Spinal cord (tissue), 10 donors: Measurements from ENCODE around the gene PBLD. TPM values are rescaled to one million over a fixed set of nuclear protein-coding genes. Genes with fewer than 3 reads are reported as not detected.

Experiments
- DNase-seq, 6 donors: peaks; one replicate each; pipeline versions ENCODE4 v3.0.0 to v3.0.0-alpha.2; 2013 to 2015; ENCODE audit warnings: low spot score in 6 of 6, low read depth in 4 of 6
- H3K27ac ChIP-seq: one replicate; pipeline ENCODE4 v1.5.1; 2013; ENCODE audit warnings: low read depth, low read length, control low read depth
- H3K27me3 ChIP-seq: one replicate; pipeline ENCODE4 v1.6.1; 2013; ENCODE audit warnings: low read length; ENCODE audit not compliant: control insufficient read depth, insufficient read depth
- H3K36me3 ChIP-seq: one replicate; pipeline ENCODE4 v1.6.1; 2013; ENCODE audit warnings: low read length; ENCODE audit not compliant: control insufficient read depth, insufficient read depth
- H3K4me1 ChIP-seq: one replicate; pipeline ENCODE4 v1.6.1; 2013; ENCODE audit warnings: low read length; ENCODE audit not compliant: control insufficient read depth, insufficient read depth
- H3K4me3 ChIP-seq: one replicate; pipeline ENCODE4 v1.5.1; 2013; ENCODE audit warnings: low read depth, low read length, control low read depth
- H3K9me3 ChIP-seq: one replicate; pipeline ENCODE4 v1.6.1; 2013; ENCODE audit warnings: low read length; ENCODE audit not compliant: control insufficient read depth, insufficient read depth
- WGBS: methylation state at CpG from one replicate; pipeline ENCODE4 v1.1.5; 2013; ENCODE audit warnings: missing lambda C conversion rate; ENCODE audit not compliant: insufficient coverage; 5-methylcytosine and 5-hydroxymethylcytosine counted together
- polyA plus RNA-seq, 2 donors: library from polyadenylated mRNA; unstranded; fragments of 120-200 nt; gene quantifications; one replicate each; pipeline ENCODE4 v1.2.1, GENCODE V29; 2013; ENCODE audit not compliant: insufficient read length in 2 of 2
- total RNA-seq, 2 donors: library from RNA; depleted of rRNA in 1 of 2; stranded (reverse); fragments of 120-200 nt in 1 of 2; fragments of >200 nt in 1 of 2; gene quantifications; one replicate each; pipeline versions ENCODE4 v1.2.3 to v1.2.4, GENCODE V29; 2013 to 2014
- donor health status: healthy.

The PBLD gene
- total and polyA plus RNA-seq, 4 donors, result 7.9 to 16.9 (median 12.5) TPM

- H3K4me3 ChIP-seq, result no peak overlapping the region
- DNase-seq, result no peak
- H3K27ac ChIP-seq, result no peak overlapping the region
- 95% methylated on average over 2 of the region's 5 CpGs for WGBS
- H3K27me3 ChIP-seq, result no peaks in the 10 kb centered on the region
- H3K4me1 ChIP-seq, result peaks cover 4% of the 10 kb centered on the region
- H3K9me3 ChIP-seq, result no peaks in the 10 kb centered on the region
- H3K36me3 ChIP-seq, result no peaks in the 10 kb centered on the region
These were observed 93.7 kb downstream of the PBLD start for GRCh38 chr10:68239069-68239468.

- 94% methylated on average over 6 of the region's 6 CpGs for WGBS
- H3K9me3 ChIP-seq, result no peaks in the 10 kb centered on the region
- no peak overlapping the region for H3K27ac ChIP-seq
- H3K27me3 ChIP-seq, result no peaks in the 10 kb centered on the region
- H3K4me1 ChIP-seq, result peaks cover 4% of the 10 kb centered on the region
- no peaks in the 10 kb centered on the region for H3K36me3 ChIP-seq
- no peak for DNase-seq
- no peak overlapping the region for H3K4me3 ChIP-seq
These were observed 94.4 kb downstream of the PBLD start for GRCh38 chr10:68238371-68238770.

- Histone ChIP-seq H3K4me3 (no peak overlapping the region), H3K36me3 (no peaks in the 10 kb centered on the region), H3K27me3 (no peaks in the 10 kb centered on the region), H3K4me1 (peaks cover 5% of the 10 kb centered on the region), H3K9me3 (no peaks in the 10 kb centered on the region), H3K27ac (no peak overlapping the region)
- 100% methylated on average over 1 of the region's 3 CpGs for WGBS
- DNase-seq, result no peak
These were observed 95.6 kb downstream of the PBLD start for GRCh38 chr10:68237173-68237572.

DNA sequence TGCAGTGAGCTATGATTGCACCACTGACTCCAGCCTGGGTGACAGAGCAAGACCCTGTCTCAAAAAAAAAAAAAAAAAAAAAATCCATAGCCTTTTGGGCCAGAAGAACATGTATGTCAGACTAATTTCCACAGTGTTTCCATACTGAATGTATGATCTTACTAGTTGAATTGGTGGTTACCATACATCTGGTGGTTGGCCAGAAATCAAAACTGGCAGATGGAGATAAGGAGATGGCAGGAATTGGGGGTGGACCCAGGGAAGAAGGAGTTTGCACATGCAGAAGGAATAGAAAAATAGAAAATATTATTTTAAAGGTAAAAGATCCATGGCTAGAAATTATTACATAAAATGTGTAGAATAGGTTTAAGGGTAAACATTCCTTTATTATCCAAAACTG is 97.1 kb downstream of the PBLD start:
- peak in 1 of 6 donors; percentile 62 for DNase-seq
- peaks cover 12% of the 10 kb centered on the region for H3K4me1 ChIP-seq
- no peak overlapping the region for H3K27ac ChIP-seq
- no peaks in the 10 kb centered on the region for H3K36me3 ChIP-seq
- H3K9me3 ChIP-seq, result no peaks in the 10 kb centered on the region
- H3K4me3 ChIP-seq, result no peak overlapping the region
- no peaks in the 10 kb centered on the region for H3K27me3 ChIP-seq

DNA sequence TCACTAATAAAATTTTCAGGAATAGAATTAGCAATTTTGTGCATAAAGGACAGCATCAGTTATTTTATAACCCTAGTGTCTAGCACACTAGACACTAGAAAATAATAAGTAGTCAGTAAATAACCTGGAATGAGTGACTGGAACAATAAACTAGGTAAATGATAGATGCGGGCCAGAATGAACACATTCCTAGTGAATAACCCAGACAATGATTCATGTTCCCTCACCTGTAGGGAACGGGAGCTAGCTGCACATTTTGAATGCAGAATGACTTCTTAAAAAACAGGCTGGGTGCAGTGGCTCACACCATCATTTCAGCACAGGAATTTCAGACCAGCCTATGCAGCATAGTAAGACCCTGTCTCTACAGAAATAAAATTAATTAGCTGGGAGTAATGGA is 97.6 kb downstream of the PBLD start:
- DNase-seq, result no peak
- WGBS, result no CpG with 5 or more reads among the region's 2 CpGs
- H3K4me3 ChIP-seq, result no peak overlapping the region
- no peaks in the 10 kb centered on the region for H3K36me3 ChIP-seq
- no peaks in the 10 kb centered on the region for H3K9me3 ChIP-seq
- H3K27me3 ChIP-seq, result no peaks in the 10 kb centered on the region
- H3K27ac ChIP-seq, result no peak overlapping the region
- peaks cover 12% of the 10 kb centered on the region for H3K4me1 ChIP-seq

DNA sequence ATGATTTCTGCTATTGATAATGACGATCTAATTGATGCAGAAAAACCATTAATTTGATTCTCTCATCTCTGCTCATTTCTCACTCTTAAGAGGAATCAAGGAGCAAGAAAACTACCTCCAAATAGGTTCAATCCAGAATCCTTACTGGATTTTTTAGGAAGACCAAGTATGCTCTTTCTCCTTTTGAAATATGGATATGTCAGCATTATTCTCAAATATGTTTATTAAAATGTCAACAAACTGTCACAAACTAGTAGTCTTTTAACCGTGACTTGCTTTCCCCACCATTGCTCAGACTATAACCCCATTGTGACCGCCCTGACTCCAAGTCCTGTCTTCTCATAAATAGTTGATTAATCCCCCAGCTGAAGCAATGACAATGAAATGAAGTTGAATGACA is 99.7 kb downstream of the PBLD start:
- WGBS, result no CpG with 5 or more reads among the region's 3 CpGs
- no peaks in the 10 kb centered on the region for H3K9me3 ChIP-seq
- peaks cover 7% of the 10 kb centered on the region for H3K4me1 ChIP-seq
- no peaks in the 10 kb centered on the region for H3K36me3 ChIP-seq
- H3K4me3 ChIP-seq, result no peak overlapping the region
- H3K27me3 ChIP-seq, result no peaks in the 10 kb centered on the region
- no peak overlapping the region for H3K27ac ChIP-seq
- DNase-seq, result no peak

Other genes with a start within 250 kb of the PBLD start
- under 1 TPM; 0.06 to 0.10 TPM for gene MYPN, start 223.4 kb downstream of the PBLD start, total RNA-seq
- gene MYPN, start 223.4 kb downstream of the PBLD start, polyA plus RNA-seq, result under 1 TPM in 1 of 2 donors, not detected in 1; 0.23 TPM
- gene ATOH7, start 100.8 kb downstream of the PBLD start, total RNA-seq, result under 1 TPM in 1 of 2 donors, not detected in 1; 0.39 TPM
- gene ATOH7, start 100.8 kb downstream of the PBLD start, polyA plus RNA-seq, result under 1 TPM; 0.92 to 0.99 TPM
- 10 to 100 TPM; 32.1 to 44.8 TPM for gene HNRNPH3, start 864 bp downstream of the PBLD start, total RNA-seq
- 100 to 1,000 TPM; 253 to 266 TPM for gene HNRNPH3, start 864 bp downstream of the PBLD start, polyA plus RNA-seq
- gene RUFY2, start 74.3 kb upstream of the PBLD start, total RNA-seq, result 10 to 100 TPM; 43.1 to 71.6 TPM
- gene RUFY2, start 74.3 kb upstream of the PBLD start, polyA plus RNA-seq, result 10 to 100 TPM; 52.5 to 61.5 TPM
- gene DNA2, start 139.0 kb upstream of the PBLD start, total RNA-seq, result 10 to 100 TPM; 10.2 to 11.5 TPM
- gene DNA2, start 139.0 kb upstream of the PBLD start, polyA plus RNA-seq, result 1 to 10 TPM; 5.9 to 7.6 TPM
- gene SLC25A16, start 194.6 kb upstream of the PBLD start, total RNA-seq, result 10 to 100 TPM; 39.7 to 58.2 TPM
- 10 to 100 TPM; 16.2 to 20.8 TPM for gene SLC25A16, start 194.6 kb upstream of the PBLD start, polyA plus RNA-seq
- 10 to 100 TPM; 24.4 to 26.5 TPM for gene TET1, start 227.4 kb upstream of the PBLD start, total RNA-seq
- gene TET1, start 227.4 kb upstream of the PBLD start, polyA plus RNA-seq, result 1 to 10 TPM; 4.9 to 6.8 TPM